EL (cell line): ENCODE data around the gene HSD17B4.
"Not testable (repeated sequence)": the region's sequence is repeated elsewhere in the genome, so short reads cannot be mapped to it uniquely, and the experiment has no call there.

Experiments
- DNase-seq: peaks from one replicate; pipeline ENCODE4 v3.0.0-alpha.2; 2016

The HSD17B4 gene

GRCh38 chr5:119452373-119453039 is at the start of gene HSD17B4:
Gene HSD17B4, plus strand, starts transcription at chr5:119452497. Its CDS starts 79 bp downstream, at chr5:119452576.
- DNase-seq: peak; percentile 87

GRCh38 chr5:119402555-119402954 is 49.7 kb upstream of the HSD17B4 start:
- no peak for DNase-seq

GRCh38 chr5:119404033-119404432 is 48.3 kb upstream of the HSD17B4 start:
- DNase-seq: no peak

GRCh38 chr5:119405419-119405818 is 46.9 kb upstream of the HSD17B4 start:
- DNase-seq: no peak

GRCh38 chr5:119406551-119407110 is 45.7 kb upstream of the HSD17B4 start:
- DNase-seq: no peak

- no peak for DNase-seq
Measured at GRCh38 chr5:119409235-119409815, 43.0 kb upstream of the HSD17B4 start.

- no peak for DNase-seq
Measured at GRCh38 chr5:119410448-119411159, 41.7 kb upstream of the HSD17B4 start.

- DNase-seq: peak; percentile 77
Measured at GRCh38 chr5:119411361-119412278, 40.7 kb upstream of the HSD17B4 start.

- DNase-seq: no peak
Measured at GRCh38 chr5:119412279-119413227, 39.7 kb upstream of the HSD17B4 start.

GRCh38 chr5:119414124-119414734 is 38.1 kb upstream of the HSD17B4 start:
- DNase-seq: not testable (repeated sequence)

GRCh38 chr5:119417891-119418605 is 34.2 kb upstream of the HSD17B4 start:
- peak; percentile 69 for DNase-seq

- DNase-seq: peak; percentile 52
Measured at GRCh38 chr5:119418606-119419100, 33.6 kb upstream of the HSD17B4 start.

GRCh38 chr5:119420169-119420568 is 32.1 kb upstream of the HSD17B4 start:
- no peak for DNase-seq

- DNase-seq: no peak
Measured at GRCh38 chr5:119426057-119426456, 26.2 kb upstream of the HSD17B4 start.

GRCh38 chr5:119427060-119427459 is 25.2 kb upstream of the HSD17B4 start:
- no peak for DNase-seq

- not testable (repeated sequence) for DNase-seq
Measured at GRCh38 chr5:119427596-119427995, 24.7 kb upstream of the HSD17B4 start.

- DNase-seq: not testable (repeated sequence)
Measured at GRCh38 chr5:119428166-119428565, 24.1 kb upstream of the HSD17B4 start.

GRCh38 chr5:119428574-119428973 is 23.7 kb upstream of the HSD17B4 start:
- DNase-seq: not testable (repeated sequence)

- DNase-seq: not testable (repeated sequence)
Measured at GRCh38 chr5:119432674-119433237, 19.5 kb upstream of the HSD17B4 start.
